GM13976 (cell line): ENCODE measurements around the gene RER1.

ENCODE experiments used
- DNase-seq: peaks from one replicate; pipeline ENCODE4 v3.0.0; 2012; ENCODE audit warnings: low spot score
- in situ Hi-C: fragments of 300-500 bp; cut with MboI; formaldehyde crosslinking; loops from one replicate; pipeline ENCODE4 v1.12.0; 2022; ENCODE audit warnings: low sequenced_read_pairs, mixed read lengths, inconsistent platforms; ENCODE audit not compliant: unreplicated experiment
- TF ChIP-seq, protein P1 (sequence below): IDR thresholded peaks from 2 replicates; pipeline ENCODE4 v1.5.1; 2012; ENCODE audit warnings: borderline replicate concordance, mild to moderate bottlenecking; ENCODE audit not compliant: insufficient read depth; ENCODE audit errors: extremely low read depth, missing control alignments, control extremely low read depth

The RER1 gene

DNA sequence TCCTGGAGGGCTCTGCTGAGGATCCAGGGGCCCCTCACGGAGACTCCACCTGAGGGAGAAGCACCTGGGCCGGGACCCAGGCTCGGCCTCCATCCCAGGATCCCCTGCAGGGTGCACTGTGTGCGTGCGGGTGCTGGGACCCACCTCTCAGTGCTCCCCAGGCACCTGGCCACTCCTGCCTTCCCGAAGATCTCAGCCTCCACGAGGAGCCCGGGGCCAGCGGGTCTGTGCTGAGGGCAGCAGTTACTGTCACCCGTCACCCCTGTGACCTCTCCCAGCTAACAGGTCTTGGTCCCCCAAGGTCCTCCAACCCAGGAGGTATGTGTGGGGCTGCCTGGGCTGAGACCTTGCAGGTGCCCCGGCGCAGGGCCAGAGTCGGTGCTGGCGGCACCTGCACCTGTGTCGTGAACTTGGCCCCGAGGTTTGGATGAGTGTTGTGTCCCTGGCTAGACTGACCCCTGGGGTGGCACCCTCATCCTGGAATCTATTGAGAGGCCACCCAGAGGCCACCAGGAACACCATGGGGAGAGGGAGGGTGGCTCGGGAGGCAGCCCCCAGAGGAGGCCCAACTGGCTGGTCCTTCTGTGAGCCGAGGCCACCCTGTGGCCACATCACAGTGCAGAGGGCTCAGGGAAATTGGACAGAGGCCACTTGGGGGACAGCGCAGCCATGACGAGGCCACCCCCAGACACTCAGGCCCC, 17.9 kb upstream of the RER1 start:
- TF ChIP-seq, protein P1, sequence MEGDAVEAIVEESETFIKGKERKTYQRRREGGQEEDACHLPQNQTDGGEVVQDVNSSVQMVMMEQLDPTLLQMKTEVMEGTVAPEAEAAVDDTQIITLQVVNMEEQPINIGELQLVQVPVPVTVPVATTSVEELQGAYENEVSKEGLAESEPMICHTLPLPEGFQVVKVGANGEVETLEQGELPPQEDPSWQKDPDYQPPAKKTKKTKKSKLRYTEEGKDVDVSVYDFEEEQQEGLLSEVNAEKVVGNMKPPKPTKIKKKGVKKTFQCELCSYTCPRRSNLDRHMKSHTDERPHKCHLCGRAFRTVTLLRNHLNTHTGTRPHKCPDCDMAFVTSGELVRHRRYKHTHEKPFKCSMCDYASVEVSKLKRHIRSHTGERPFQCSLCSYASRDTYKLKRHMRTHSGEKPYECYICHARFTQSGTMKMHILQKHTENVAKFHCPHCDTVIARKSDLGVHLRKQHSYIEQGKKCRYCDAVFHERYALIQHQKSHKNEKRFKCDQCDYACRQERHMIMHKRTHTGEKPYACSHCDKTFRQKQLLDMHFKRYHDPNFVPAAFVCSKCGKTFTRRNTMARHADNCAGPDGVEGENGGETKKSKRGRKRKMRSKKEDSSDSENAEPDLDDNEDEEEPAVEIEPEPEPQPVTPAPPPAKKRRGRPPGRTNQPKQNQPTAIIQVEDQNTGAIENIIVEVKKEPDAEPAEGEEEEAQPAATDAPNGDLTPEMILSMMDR, result no peak
- DNase-seq, result no peak
- in situ Hi-C loops, result no loop called here

- in situ Hi-C loops, result loop anchor here (5.0 kb wide), 1 partner anchor 182 kb away; the partner anchor contains the start of gene FAAP20
- DNase-seq, result no peak
Measured at GRCh38 chr1:2374252-2375155, 17.1 kb upstream of the RER1 start.

GRCh38 chr1:2375246-2375922, 16.3 kb upstream of the RER1 start:
- TF ChIP-seq, protein P1, result no peak
- no peak for DNase-seq
- in situ Hi-C loops, result loop anchor here (5.0 kb wide), 1 partner anchor 183 kb away; the partner anchor contains the start of gene FAAP20

More at GRCh38 chr1:2374252-2375155, 17.1 kb upstream of the RER1 start:
- TF ChIP-seq, protein P1, result no peak

GRCh38 chr1:2375923-2376260, 15.7 kb upstream of the RER1 start:
- DNase-seq, result no peak
- TF ChIP-seq, protein P1, result no peak
- in situ Hi-C loops, result loop anchor here (5.0 kb wide), 1 partner anchor 184 kb away; the partner anchor contains the start of gene FAAP20

- DNase-seq, result no peak
- TF ChIP-seq, protein P1, result no peak
- in situ Hi-C loops, result loop anchor here (5.0 kb wide), 1 partner anchor 184 kb away; the partner anchor contains the start of gene FAAP20
Measured at GRCh38 chr1:2376261-2376741, 15.3 kb upstream of the RER1 start.

DNA sequence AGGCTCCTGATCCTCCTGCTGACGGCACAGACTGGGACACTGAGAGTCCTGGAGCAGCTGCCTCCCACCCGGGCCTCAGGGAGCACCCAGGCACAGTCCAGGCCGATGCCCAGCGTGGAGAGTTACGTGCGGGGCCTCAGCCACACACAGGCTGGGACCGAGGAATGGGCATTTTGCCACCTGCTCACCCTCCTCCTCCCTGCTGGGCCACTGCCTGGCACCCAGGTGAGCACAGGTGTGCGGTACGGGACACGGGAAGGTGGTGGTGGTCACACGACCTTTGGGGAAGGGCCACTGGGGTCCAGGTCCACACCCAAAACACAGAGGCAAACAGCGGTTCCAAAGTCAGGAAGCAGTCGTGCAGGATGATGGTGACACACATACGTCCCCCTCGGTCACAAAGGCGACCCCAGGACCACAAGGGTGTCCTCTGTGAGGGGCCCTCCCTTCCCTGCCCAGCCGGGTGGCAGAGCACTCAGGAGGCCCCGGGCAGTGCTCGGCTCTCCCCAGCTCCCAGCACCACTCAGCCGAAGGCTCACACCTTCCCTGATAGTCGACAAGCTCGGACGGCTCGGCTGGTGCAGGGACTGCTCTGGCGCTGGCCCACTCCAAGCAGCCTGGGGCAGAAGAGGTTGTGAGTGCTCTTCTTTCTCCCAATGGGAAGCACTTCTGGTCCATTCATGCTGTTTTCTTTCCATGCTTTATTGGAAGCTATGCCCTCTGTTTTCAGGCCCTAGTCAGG, 14.5 kb upstream of the RER1 start:
- DNase-seq, result no peak
- TF ChIP-seq, protein P1, result no peak
- in situ Hi-C loops, result loop anchor here (5.0 kb wide), 1 partner anchor 185 kb away; the partner anchor contains the start of gene FAAP20
